HG02840 (cell line): ENCODE results near the gene AKIRIN1.
"Not testable (repeated sequence)": the region's sequence is repeated elsewhere in the genome, so short reads cannot be mapped to it uniquely, and the experiment has no call there.

Experiments
- ATAC-seq: cut with Tn5 transposase; IDR thresholded peaks from one replicate; pipeline ENCODE4 v1.9.1; 2021; ENCODE audit warnings: mild to moderate bottlenecking, moderate library complexity, moderate number of reproducible peaks; ENCODE audit not compliant: unreplicated experiment, low FRiP score

Gene AKIRIN1

DNA sequence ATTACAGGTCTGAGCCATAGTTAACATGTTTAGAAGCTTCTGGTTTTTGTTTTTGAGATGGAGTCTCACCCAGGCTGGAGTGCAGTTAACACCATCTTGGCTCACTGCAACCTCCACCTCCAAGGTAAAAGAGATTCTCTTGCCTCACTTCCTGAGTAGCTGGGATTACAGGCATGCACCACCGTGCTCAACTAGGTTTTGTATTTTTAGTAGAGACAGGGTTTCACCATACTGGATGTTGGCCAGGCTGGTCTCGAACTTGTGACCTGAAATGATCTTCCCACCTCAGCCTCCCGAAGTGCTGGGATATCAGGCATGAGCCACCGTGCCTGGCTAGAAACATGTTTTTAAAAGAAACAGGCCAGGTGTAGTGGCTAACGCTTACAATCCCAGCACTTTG is 45.6 kb downstream of the AKIRIN1 start:
- ATAC-seq, result no peak

DNA sequence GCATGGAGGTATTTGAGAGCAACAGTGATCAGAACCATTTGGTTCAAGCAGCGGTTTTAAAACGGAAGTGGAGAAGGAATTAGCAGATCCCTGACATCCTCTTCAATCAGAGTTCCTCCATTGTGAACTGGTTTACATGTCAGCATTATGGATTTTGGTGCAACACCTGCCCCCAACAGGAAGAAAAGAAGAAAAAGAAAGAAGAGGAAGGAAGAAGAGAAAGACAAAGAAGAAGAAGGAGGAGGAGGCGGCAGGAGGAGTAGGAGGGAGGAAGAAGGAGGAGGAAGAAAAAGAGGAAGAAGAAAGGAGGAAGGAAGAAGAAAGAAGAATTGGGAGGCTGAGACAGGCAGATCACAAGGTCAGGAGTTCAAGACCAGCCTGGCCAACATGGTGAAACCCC is 52.4 kb downstream of the AKIRIN1 start:
- no peak for ATAC-seq

DNA sequence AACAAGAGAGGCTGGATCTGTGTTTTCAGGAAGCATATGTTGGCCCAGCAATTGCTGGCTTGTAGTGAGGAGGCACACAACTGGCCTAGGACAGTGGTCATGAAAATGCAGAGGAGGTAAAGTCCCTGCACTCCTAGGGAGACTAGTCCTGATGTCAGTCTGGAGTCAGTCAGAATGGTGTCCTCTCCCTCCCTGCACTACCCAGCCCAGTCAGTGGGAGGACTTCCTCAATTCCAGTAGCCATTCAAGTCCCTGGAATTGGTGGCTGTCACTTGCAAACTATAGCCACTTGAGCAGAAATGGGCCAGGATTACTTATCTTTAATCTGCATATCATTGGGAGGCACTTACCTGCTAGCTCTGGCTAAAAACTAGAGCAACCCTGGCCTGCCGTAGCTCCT is 53.7 kb downstream of the AKIRIN1 start:
- no peak for ATAC-seq

DNA sequence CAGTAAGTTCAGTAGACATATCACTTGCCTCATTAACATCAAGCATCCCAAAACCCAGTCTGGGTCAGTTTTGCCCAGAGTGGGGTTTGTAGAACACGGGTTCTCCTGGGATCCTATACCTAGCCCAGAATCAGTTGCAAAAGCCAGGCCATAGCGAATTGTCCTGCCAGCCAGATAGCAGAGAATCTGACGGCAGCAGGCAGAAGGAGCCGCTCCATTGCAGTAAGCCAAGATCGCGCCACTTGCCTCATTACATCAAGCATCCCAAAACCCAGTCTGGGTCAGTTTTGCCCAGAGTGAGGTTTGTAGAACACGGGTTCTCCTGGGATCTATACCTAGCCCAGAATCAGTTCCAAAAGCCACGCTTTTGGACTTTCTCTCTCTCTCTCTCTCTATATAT is 54.2 kb downstream of the AKIRIN1 start:
- ATAC-seq, result no peak

DNA sequence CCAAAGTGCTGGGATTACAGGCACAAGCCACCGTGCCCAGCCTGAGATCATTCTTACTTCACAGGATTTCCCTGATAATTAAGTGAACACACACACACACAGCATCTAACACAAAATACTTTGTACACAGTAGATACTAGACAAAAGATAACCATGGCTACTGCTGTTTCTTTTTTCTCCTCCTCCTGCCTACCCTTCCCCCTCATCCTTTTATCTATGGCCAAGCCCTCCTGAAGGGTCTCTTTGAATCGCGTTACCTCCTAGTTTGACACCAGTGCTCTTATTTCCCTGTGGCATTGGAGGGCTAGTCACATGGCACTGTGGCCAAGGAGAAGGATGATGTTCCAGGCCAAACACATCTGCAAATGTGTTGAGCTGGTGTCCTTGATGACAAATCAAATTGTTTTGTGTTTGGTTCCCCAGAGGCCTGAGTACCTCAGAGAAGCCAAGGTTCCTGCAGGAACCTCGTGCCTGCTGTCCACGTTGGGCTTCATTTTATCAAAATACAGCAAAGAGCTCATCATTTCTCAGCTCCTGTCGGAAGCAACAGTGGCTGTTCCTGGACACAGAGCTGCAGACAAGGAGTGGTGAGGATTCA is 55.6 kb downstream of the AKIRIN1 start:
- no peak for ATAC-seq

DNA sequence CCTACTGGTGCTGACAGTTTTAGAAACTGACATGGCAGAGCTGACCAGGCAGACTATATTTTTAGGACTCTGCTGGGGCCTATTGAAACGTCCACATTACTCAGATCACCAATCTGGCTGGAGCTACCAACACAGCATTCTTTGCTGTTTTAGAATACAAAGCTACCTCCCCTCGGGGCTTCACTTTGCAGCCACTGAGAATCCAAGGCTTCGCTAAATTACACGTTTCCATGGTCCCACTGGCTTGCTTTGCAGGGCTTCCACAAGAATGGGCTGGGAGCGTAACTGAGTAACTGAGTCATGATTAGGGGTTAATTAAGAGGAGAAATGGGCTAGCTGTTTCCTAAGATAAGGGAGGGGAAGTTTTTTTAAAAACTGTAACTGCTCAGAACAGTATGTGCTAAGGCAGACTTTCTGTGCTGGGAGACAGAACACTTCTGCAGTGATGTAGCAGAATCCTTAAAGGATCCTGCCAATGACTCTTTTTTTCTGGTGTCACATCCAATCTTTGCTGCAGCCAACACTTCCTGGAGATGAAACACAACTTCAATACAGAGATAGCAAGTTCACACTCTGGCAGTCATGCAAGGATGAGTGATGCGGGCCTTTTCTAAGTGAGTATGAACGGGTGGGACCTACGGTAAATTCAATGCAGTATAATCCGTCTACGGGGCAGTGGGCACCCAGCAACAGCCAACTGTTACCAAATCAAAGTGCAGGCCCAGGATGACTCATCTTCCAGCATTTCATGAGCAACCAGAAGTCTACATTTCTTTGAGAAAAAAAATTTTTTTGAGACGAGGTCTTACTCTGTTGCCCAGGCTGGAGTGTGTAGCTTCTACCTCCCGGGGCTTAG is 56.5 kb downstream of the AKIRIN1 start:
- ATAC-seq, result no peak

DNA sequence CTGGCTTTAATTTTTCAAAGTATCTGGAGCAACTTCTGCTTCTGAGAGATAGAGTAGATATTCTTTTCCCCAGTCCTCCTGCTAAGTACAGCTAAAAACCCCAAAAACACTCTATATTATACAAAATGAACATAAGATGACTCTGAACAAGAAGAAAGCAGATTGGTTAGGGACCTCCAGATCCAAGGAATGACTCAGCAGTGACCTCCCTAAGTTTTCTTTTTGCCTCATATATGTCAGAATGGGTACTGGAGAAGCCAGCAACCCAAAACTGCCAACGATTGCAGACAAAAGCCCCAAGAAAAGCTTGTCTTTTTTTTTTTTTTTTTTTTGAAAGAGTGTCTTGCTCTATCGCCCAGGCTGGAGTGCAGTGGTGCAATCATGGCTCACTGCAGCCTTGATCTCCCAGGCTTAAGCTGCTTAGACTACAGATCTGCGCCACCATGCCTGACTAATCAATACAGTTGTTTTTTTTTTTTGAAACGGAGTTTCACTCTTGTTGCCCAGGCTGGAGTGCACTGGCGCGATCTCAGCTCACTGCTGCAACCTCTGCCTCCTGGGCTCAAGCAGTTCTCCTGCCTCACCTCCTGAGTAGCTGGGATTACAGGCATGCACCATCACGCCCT is 57.8 kb downstream of the AKIRIN1 start:
- no peak for ATAC-seq

DNA sequence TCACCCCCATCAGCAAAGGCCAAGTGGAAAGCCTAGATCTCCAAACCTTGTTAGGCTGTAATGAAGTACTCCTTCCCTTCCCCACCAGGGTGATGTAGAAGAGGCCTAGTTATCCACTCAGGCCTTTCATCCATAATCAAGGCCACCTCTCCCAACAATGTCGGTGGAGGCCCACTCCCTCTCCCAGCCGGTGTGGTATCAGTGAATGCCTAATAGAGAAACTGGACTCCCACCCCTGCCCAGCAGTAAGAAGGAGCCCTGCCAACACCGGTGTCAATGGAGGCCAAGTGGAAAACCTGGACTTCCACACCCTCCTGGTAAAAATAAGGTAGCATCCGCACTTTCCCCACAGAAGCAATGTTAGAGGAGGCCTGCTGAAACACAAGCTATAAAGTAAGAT is 58.9 kb downstream of the AKIRIN1 start:
- ATAC-seq, result no peak

DNA sequence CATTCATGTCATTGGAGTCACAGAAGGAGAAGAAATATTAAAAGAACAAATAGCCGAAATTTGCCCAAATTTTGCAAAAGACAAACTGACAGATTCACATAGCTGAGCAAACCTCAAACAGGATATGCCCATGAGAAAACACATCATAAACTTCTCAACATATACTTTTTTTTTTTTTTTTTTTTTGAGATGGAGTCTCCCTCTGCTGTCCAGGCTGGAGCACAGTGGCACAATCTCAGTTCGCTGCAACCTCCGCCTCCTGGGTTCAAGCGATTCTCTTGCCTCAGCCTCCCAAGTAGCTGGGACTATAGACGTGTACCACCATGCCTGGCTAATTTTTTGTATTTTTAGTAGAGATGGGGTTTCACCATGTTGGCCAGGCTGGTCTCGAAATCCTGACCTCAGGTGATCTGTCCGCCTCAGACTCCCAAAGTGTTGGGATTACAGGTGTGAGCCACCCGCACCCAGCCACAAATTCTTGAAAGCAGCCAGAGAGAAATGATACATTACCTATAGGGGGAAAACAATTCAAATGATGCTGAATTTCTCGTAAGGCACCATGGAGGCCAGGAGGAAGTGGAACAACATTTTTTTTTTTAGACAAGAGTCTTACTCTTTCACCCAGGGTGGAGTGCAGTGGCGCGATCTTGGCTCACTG is 60.2 kb downstream of the AKIRIN1 start:
- not testable (repeated sequence) for ATAC-seq

DNA sequence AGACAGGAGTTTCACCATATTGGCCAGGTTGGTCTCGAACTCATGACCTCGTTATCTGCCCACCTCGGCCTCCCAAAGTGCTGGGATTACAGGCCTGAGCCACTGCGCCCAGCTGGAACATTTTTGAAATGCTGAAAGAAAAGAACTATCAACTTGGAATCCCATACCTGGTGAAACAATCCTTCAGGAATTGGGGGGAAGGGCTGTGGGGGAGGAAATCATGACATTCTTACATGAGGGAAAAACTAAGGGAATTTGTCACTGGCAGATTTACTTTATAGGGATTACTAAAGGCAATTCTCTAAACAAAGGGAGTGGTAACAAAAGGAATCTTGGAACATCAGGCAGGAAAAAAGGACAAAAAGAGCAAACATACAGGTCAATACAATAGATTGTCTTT is 60.9 kb downstream of the AKIRIN1 start:
- no peak for ATAC-seq

DNA sequence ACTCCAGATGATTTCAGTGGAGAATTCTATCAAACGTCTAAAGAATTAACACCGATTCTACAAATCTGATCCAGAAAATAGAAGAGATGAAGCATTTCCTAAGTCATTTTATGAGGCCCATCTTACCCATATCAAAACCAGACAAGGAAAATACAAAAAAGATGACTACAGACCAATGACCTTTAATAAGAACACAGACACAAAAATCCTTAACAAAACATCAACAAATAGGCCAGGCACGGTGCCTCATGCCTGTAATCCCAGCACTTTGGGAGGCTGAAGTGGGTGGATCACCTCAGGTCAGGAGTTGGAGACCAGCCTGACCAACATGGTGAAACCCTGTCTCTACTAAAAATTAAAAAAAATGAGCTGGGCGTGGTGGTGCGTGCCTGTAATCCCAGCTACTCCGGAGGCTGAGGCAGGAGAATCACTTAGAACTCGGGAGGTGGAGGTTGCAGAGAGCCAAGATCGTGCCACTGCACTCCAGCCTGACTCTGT is 64.2 kb downstream of the AKIRIN1 start:
- not testable (repeated sequence) for ATAC-seq
